HepG2 (cell line): ENCODE measurements around the gene LMBRD2. TPM values are rescaled to one million over a fixed set of nuclear protein-coding genes. Genes with fewer than 3 reads are reported as not detected.

Experiments
- ADNP ChIP-seq: sonication (generic); formaldehyde crosslinking; IDR thresholded peaks from 2 replicates; pipeline ENCODE4 v1.4.0; 2020; ENCODE audit warnings: missing genetic modification reagents
- BCL6 ChIP-seq: IDR thresholded peaks from 2 replicates; pipeline ENCODE4 v1.6.1; 2016; ENCODE audit warnings: missing genetic modification reagents, missing compliant biosample characterization
- DNMT1 ChIP-seq: sonication (generic); formaldehyde crosslinking; IDR thresholded peaks from 2 replicates; pipeline ENCODE4 v1.5.1; 2020; ENCODE audit warnings: mild to moderate bottlenecking, missing genetic modification reagents
- ERF ChIP-seq: IDR thresholded peaks from 2 replicates; pipeline ENCODE4 v1.6.1; 2018; ENCODE audit warnings: missing biosample characterization, missing genetic modification reagents
- GATAD1 ChIP-seq: IDR thresholded peaks from 2 replicates; pipeline ENCODE4 v1.6.1; 2016; ENCODE audit warnings: missing genetic modification reagents, missing compliant biosample characterization
- MYPOP ChIP-seq: sonication (generic); formaldehyde crosslinking; IDR thresholded peaks from 2 replicates; pipeline ENCODE4 v1.8.1; 2023; ENCODE audit warnings: mild to moderate bottlenecking, moderate library complexity, missing genetic modification reagents
- NFATC3 ChIP-seq: sonication (generic); formaldehyde crosslinking; IDR thresholded peaks from 2 replicates; pipeline ENCODE4 v1.5.1; 2020; ENCODE audit warnings: mild to moderate bottlenecking, missing genetic modification reagents
- PBX2 ChIP-seq: IDR thresholded peaks from 2 replicates; pipeline ENCODE4 v1.6.1; 2016; ENCODE audit warnings: control low read depth
- PHF20 ChIP-seq: sonication (generic); formaldehyde crosslinking; IDR thresholded peaks from 2 replicates; pipeline ENCODE4 v1.5.0; 2020; ENCODE audit warnings: mild to moderate bottlenecking, missing genetic modification reagents
- SMAD3 ChIP-seq: sonication (generic); formaldehyde crosslinking; IDR thresholded peaks from 2 replicates; pipeline ENCODE4 v1.4.0; 2020; ENCODE audit warnings: missing genetic modification reagents
- SNAPC2 ChIP-seq: sonication (generic); formaldehyde crosslinking; IDR thresholded peaks from 2 replicates; pipeline ENCODE4 v1.8.1; 2022; ENCODE audit warnings: mild to moderate bottlenecking, missing genetic modification reagents
- TGIF2 ChIP-seq: IDR thresholded peaks from 2 replicates; pipeline ENCODE4 v1.6.1; 2016; ENCODE audit warnings: control low read depth, missing compliant biosample characterization
- ZBTB33 ChIP-seq: sonication (generic); formaldehyde crosslinking; IDR thresholded peaks from 2 replicates; pipeline ENCODE4 v1.4.0; 2020; ENCODE audit warnings: missing genetic modification reagents
- ZBTB4 ChIP-seq: sonication (generic); formaldehyde crosslinking; IDR thresholded peaks from 2 replicates; pipeline ENCODE4 v1.4.0; 2020; ENCODE audit warnings: missing genetic modification reagents, mild to moderate bottlenecking, borderline replicate concordance
- ZFP36L2 ChIP-seq: sonication (generic); formaldehyde crosslinking; IDR thresholded peaks from 2 replicates; pipeline ENCODE4 v1.4.0; 2020; ENCODE audit warnings: missing genetic modification reagents
- ZFP62 ChIP-seq: sonication (generic); formaldehyde crosslinking; IDR thresholded peaks from 2 replicates; pipeline ENCODE4 v1.4.0; 2020; ENCODE audit warnings: missing genetic modification reagents
- ZNF10 ChIP-seq: sonication (generic); formaldehyde crosslinking; IDR thresholded peaks from 2 replicates; pipeline ENCODE4 v1.4.0; 2020; ENCODE audit warnings: mild to moderate bottlenecking, low read depth, missing genetic modification reagents, borderline replicate concordance
- ZNF160 ChIP-seq: sonication (generic); formaldehyde crosslinking; IDR thresholded peaks from 2 replicates; pipeline ENCODE4 v1.8.0; 2022; ENCODE audit warnings: mild to moderate bottlenecking, inconsistent platforms, missing genetic modification reagents
- ZNF276 ChIP-seq: sonication (generic); formaldehyde crosslinking; IDR thresholded peaks from 2 replicates; pipeline ENCODE4 v1.4.0; 2020; ENCODE audit warnings: mild to moderate bottlenecking, low read depth, missing genetic modification reagents
- ZNF326 ChIP-seq: sonication (generic); formaldehyde crosslinking; IDR thresholded peaks from 2 replicates; pipeline ENCODE4 v1.4.0; 2020; ENCODE audit warnings: missing genetic modification reagents, borderline replicate concordance
- ZNF354B ChIP-seq: sonication (generic); formaldehyde crosslinking; IDR thresholded peaks from 2 replicates; pipeline ENCODE4 v1.8.0; 2022; ENCODE audit warnings: mild to moderate bottlenecking, missing genetic modification reagents
- ZNF607 ChIP-seq: sonication (generic); formaldehyde crosslinking; IDR thresholded peaks from 2 replicates; pipeline ENCODE4 v1.5.1; 2020; ENCODE audit warnings: missing genetic modification reagents, mild to moderate bottlenecking, borderline replicate concordance
- ZNF709 ChIP-seq: sonication (generic); formaldehyde crosslinking; IDR thresholded peaks from 2 replicates; pipeline ENCODE4 v1.5.0; 2020; ENCODE audit warnings: mild to moderate bottlenecking, missing genetic modification reagents
- ZNF879 ChIP-seq: sonication (generic); formaldehyde crosslinking; IDR thresholded peaks from 2 replicates; pipeline ENCODE4 v1.8.1; 2023; ENCODE audit warnings: missing genetic modification reagents
- polyA plus RNA-seq, 8 experiments: library from polyadenylated mRNA; depleted of rRNA in 3 of 8; stranded (reverse) in 7 of 8; unstranded in 1 of 8; fragments of >200 nt; fragmentation: Illumina TruSeq in 4 of 8; extraction: Trizol in 4 of 8; gene quantifications; 2 replicates each; pipeline versions ENCODE4 v1.2.1 to v1.2.3, GENCODE V29; 2011 to 2016; ENCODE audit warnings: low read depth in 4 of 8, missing spikeins in 1 of 8, mixed read lengths in 1 of 8; ENCODE audit not compliant: insufficient read depth in 1 of 8
- total RNA-seq, 5 experiments: library from RNA; depleted of rRNA; stranded (reverse); fragments of >200 nt; fragmentation: Illumina TruSeq; extraction: Trizol; gene quantifications; 2 replicates each; pipeline ENCODE4 v1.2.3, GENCODE V29; 2016; ENCODE audit warnings: low read depth in 1 of 5

LMBRD2 gene
- total and polyA plus RNA-seq, 2 of the 13 experiments (the other 11 are each of a cell fraction or from before 2014, with no cell fraction given), result 2.0 to 4.7 TPM

GRCh38 chr5:36153726-36154125, 2.0 kb upstream of the LMBRD2 start (continued):
- no peak for TF ChIP-seq ZBTB33 (CRISPR knock-in tag)
- TF ChIP-seq ZNF10 (CRISPR knock-in tag), result no peak
- TF ChIP-seq ZFP36L2, result no peak
- no peak for TF ChIP-seq ZBTB4 (CRISPR knock-in tag)
- no peak for TF ChIP-seq ZFP62 (CRISPR knock-in tag)
- no peak for TF ChIP-seq ZNF709 (CRISPR knock-in tag)
- TF ChIP-seq NFATC3 (CRISPR knock-in tag), result no peak
- no peak for TF ChIP-seq ZNF607 (CRISPR knock-in tag)
- TF ChIP-seq BCL6 (CRISPR knock-in tag), result peak; percentile 92
- TF ChIP-seq ADNP, result no peak
- no peak for TF ChIP-seq SNAPC2 (CRISPR knock-in tag)
- no peak for TF ChIP-seq ZNF276 (CRISPR knock-in tag)
- TF ChIP-seq ZNF326 (CRISPR knock-in tag), result no peak
- TF ChIP-seq GATAD1 (CRISPR knock-in tag), result no peak
- TF ChIP-seq ERF (CRISPR knock-in tag), result no peak
- no peak; the same call in 1 of the 2 replicates for TF ChIP-seq MYPOP
- no peak for TF ChIP-seq ZNF160 (CRISPR knock-in tag)
- TF ChIP-seq TGIF2 (CRISPR knock-in tag), result no peak
- TF ChIP-seq ZNF879 (CRISPR knock-in tag), result no peak
- no peak for TF ChIP-seq DNMT1
- TF ChIP-seq ZNF354B, result no peak
- peak; percentile 67; the same call in 1 of the 2 replicates for TF ChIP-seq SMAD3
- TF ChIP-seq PBX2, result no peak
- TF ChIP-seq PHF20 (CRISPR knock-in tag), result no peak
